Measurements from ENCODE around the gene SLC4A5. TPM values are rescaled to one million over a fixed set of nuclear protein-coding genes. Genes with fewer than 3 reads are reported as not detected.

SLC4A5 gene
- polyA plus RNA-seq, 1 of the 3 experiments (the other 2 are of a cell fraction): 0.25 TPM

- ChIA-PET CTCF (interaction anchor here (0.9 to 4.7 kb wide), 6 partner anchors 9 to 435 kb away, joined by 3 to 35 read pairs (median 3); no protein-coding TSS in a partner anchor), POLR2A (interaction anchor here (0.5 kb wide), 1 partner anchor 97 kb away, joined by 3 read pairs; no protein-coding TSS in a partner anchor)
- TF ChIP-seq MAX (IDR thresholded peaks at IDR 0.05; ENCODE audit: low read depth) (no peak), ELF1 (IDR thresholded peaks at IDR 0.05) (no peak), EP300 (IDR thresholded peaks at IDR 0.05; ENCODE audit: borderline replicate concordance in 1 of 2, low read depth in 1 of 2, low read length in 1 of 2) (no peak), TAF1 (IDR thresholded peaks at IDR 0.05; ENCODE audit: borderline replicate concordance, low read depth, low read length) (no peak), FOSL2 (IDR thresholded peaks at IDR 0.05; ENCODE audit: borderline replicate concordance, low read depth) (no peak), EZH2phosphoT487 (IDR thresholded peaks at IDR 0.05; ENCODE audit: borderline replicate concordance, low read depth) (no peak), NFIC (IDR thresholded peaks at IDR 0.05; ENCODE audit: borderline replicate concordance) (no peak), RFX5 (IDR thresholded peaks at IDR 0.05; ENCODE audit: low read length) (no peak), TEAD4 (IDR thresholded peaks at IDR 0.05; ENCODE audit: borderline replicate concordance, insufficient read depth) (no peak), MXI1 (IDR thresholded peaks at IDR 0.05; ENCODE audit: low read depth, low read length) (no peak), PBX3 (IDR thresholded peaks at IDR 0.05) (no peak)
- no peaks in the 10 kb centered on the region for H3K27me3 ChIP-seq (ENCODE audit: insufficient read depth)
- no peak overlapping the region for H3K4me2 ChIP-seq
- no peak overlapping the region for H3K9ac ChIP-seq
- no peaks in the 10 kb centered on the region for H3K9me2 ChIP-seq
- no peak for DNase-seq
- H3F3A ChIP-seq (replicated peaks; ENCODE audit: insufficient read depth): no peaks in the 10 kb centered on the region
- H4K20me1 ChIP-seq (ENCODE audit: insufficient read depth): no peaks in the 10 kb centered on the region
- no peaks in the 10 kb centered on the region for H3K9me3 ChIP-seq
- no peak overlapping the region for H3K4me3 ChIP-seq (ENCODE audit: low read depth in 2 of 2, low read length in 1 of 2)
- no peak overlapping the region for H3K27ac ChIP-seq (ENCODE audit: low read depth in 2 of 2, low read length in 1 of 2)
- no peaks in the 10 kb centered on the region for H3K36me3 ChIP-seq (replicated peaks in 1 of 2; ENCODE audit: control insufficient read depth in 1 of 2, insufficient read depth in 2 of 2, low read length in 1 of 2)
- no peaks in the 10 kb centered on the region for H3K4me1 ChIP-seq (ENCODE audit: control insufficient read depth in 1 of 2, insufficient read depth in 2 of 2, low read depth in 1 of 2, low read length in 1 of 2)
- 100% methylated on average over 1 of the region's 3 CpGs for WGBS (ENCODE audit: low lambda C conversion rate)
- H3K79me2 ChIP-seq (ENCODE audit: insufficient read depth): no peaks in the 10 kb centered on the region
- no peak overlapping the region for H2AFZ ChIP-seq (ENCODE audit: low read depth)
These were observed 84.0 kb downstream of the SLC4A5 start for GRCh38 chr2:74259191-74259590.

- TF ChIP-seq GABPA (IDR thresholded peaks at IDR 0.05; ENCODE audit: low read depth) (no peak), JUND (IDR thresholded peaks at IDR 0.05) (no peak), RFX5 (IDR thresholded peaks at IDR 0.05; ENCODE audit: low read length) (no peak), TEAD4 (IDR thresholded peaks at IDR 0.05; ENCODE audit: borderline replicate concordance, insufficient read depth) (no peak), NRF1 (IDR thresholded peaks at IDR 0.05; ENCODE audit: low read depth, low read length) (no peak), SIN3A (IDR thresholded peaks at IDR 0.05; ENCODE audit: borderline replicate concordance, low read depth, low read length) (no peak), RCOR1 (IDR thresholded peaks at IDR 0.05; ENCODE audit: low read length) (no peak), CHD2 (IDR thresholded peaks at IDR 0.05; ENCODE audit: low read length, partially characterized antibody) (no peak), PBX3 (IDR thresholded peaks at IDR 0.05) (no peak), IRF3 (IDR thresholded peaks at IDR 0.05; ENCODE audit: low read depth, low read length) (no peak), CTCF (IDR thresholded peaks at IDR 0.05) (no peak), TCF12 (IDR thresholded peaks at IDR 0.05) (no peak), SMC3 (IDR thresholded peaks at IDR 0.05; ENCODE audit: low read depth, low read length) (no peak)
- Histone ChIP-seq H3K79me2 (ENCODE audit: insufficient read depth) (no peaks in the 10 kb centered on the region), H3F3A (replicated peaks; ENCODE audit: insufficient read depth) (no peaks in the 10 kb centered on the region), H3K4me1 (ENCODE audit: control insufficient read depth in 1 of 2, insufficient read depth in 2 of 2, low read depth in 1 of 2, low read length in 1 of 2) (no peaks in the 10 kb centered on the region), H3K27ac (ENCODE audit: low read depth in 2 of 2, low read length in 1 of 2) (no peak overlapping the region), H3K9ac (no peak overlapping the region), H3K4me2 (no peak overlapping the region), H3K9me3 (no peaks in the 10 kb centered on the region), H3K27me3 (ENCODE audit: insufficient read depth) (no peaks in the 10 kb centered on the region), H4K20me1 (ENCODE audit: insufficient read depth) (no peaks in the 10 kb centered on the region), H3K4me3 (ENCODE audit: low read depth in 2 of 2, low read length in 1 of 2) (no peak overlapping the region), H3K9me2 (no peaks in the 10 kb centered on the region), H2AFZ (ENCODE audit: low read depth) (no peak overlapping the region), H3K36me3 (replicated peaks in 1 of 2; ENCODE audit: control insufficient read depth in 1 of 2, insufficient read depth in 2 of 2, low read length in 1 of 2) (no peaks in the 10 kb centered on the region)
- WGBS (ENCODE audit: low lambda C conversion rate): 76% methylated on average over 14 of the region's 18 CpGs
- no peak for DNase-seq
- ChIA-PET CTCF (interaction anchor here (1.0 to 7.0 kb wide), 4 partner anchors 14 to 144 kb away, joined by 3 to 125 read pairs (median 4); no protein-coding TSS in a partner anchor), POLR2A (no interaction called here)
These were observed 87.5 kb downstream of the SLC4A5 start for GRCh38 chr2:74255660-74256213.
